HG03520 (cell line): ENCODE data around the gene APOL2.
A peak's percentile ranks its signal among the peaks of the same experiment; 100 is the strongest.
"Not testable (repeated sequence)": the region's sequence is repeated elsewhere in the genome, so short reads cannot be mapped to it uniquely, and the experiment has no call there.

Experiments
- ATAC-seq: cut with Tn5 transposase; IDR thresholded peaks from one replicate; pipeline ENCODE4 v1.9.1; 2021; ENCODE audit warnings: mild to moderate bottlenecking, moderate library complexity; ENCODE audit not compliant: unreplicated experiment

APOL2 gene, protein sequence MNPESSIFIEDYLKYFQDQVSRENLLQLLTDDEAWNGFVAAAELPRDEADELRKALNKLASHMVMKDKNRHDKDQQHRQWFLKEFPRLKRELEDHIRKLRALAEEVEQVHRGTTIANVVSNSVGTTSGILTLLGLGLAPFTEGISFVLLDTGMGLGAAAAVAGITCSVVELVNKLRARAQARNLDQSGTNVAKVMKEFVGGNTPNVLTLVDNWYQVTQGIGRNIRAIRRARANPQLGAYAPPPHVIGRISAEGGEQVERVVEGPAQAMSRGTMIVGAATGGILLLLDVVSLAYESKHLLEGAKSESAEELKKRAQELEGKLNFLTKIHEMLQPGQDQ

DNA sequence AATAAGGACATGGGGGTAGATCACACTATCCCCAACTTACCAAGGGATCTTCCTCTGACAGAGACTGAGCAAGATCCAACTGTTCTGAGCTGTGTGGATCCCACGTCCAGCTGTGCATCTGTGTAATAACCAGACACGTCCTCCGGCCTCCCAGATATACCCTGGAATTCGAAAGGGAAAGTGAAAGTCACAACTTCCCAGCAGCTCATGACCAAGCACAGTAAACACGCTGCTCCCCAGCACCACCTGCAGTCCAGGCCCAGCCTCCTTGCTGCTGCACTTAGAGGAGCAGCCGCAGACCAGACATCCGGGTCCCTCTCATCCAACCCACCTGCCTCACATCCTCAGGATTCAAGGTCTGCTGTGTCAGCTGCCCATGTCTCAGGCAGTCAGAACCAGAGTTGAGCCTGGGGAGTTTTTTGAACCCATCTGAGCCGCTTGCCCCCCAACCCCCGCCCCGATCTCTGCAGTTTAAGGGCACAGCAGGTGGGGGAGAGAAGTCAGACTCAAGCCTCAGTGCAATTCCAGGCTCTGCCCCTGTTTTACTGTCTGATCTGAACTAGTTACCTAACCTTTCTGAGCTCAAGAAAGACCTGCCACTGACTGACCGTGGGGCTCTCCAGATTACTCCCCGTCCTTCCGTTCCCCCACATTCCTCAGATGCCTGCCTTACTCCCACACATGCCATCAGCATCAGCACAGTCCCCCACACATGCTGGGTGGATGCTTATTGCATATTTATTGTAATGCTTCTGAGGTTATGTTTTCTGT is at the start of gene APOL2:
TSS of gene APOL2 (minus strand) at position 127 of the 771 bp plus-strand sequence. CDS start 6,365 bp downstream, outside the sequence.
- peak; percentile 92 for ATAC-seq

DNA sequence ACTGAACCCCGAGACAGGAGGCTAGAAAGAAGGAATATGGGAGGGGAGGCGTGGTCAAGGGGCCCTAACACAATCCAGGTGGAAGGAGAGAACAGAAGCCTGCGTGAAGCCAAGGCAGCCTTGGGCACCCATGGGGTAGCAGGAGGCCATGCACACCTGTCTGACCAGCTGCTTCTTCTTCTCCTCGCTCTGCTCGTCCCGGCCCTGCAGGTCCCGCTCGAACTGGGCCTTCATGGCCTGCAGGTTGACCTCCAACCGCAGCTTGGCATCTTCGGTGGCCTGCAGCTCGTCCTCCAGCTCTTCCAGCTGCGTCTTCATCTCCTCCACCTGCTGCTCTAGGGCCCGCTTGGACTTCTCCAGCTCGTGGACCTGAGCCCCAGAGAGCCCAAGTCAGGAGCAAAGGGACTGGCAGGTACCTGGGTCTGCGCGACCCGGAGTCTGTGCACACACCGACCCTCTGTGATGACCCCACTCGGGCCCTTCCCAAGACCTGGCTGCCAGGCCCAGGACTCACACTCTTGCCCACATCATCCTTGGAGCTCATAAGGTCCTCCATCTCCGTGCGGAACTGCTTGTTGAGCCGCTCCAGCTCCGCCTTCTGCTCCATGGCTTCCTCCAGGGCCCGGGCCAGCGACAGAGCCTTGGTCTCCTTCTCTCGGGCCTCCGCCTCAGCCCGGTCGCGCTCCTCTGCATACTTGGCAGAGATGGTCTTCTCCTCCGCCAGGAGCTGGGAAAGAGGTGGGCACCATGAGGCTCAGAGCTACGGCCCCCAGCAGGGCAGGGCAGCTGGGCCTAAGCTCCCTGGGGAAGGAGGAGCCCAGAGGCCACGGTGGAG is 49.5 kb upstream of the APOL2 start:
- no peak for ATAC-seq

DNA sequence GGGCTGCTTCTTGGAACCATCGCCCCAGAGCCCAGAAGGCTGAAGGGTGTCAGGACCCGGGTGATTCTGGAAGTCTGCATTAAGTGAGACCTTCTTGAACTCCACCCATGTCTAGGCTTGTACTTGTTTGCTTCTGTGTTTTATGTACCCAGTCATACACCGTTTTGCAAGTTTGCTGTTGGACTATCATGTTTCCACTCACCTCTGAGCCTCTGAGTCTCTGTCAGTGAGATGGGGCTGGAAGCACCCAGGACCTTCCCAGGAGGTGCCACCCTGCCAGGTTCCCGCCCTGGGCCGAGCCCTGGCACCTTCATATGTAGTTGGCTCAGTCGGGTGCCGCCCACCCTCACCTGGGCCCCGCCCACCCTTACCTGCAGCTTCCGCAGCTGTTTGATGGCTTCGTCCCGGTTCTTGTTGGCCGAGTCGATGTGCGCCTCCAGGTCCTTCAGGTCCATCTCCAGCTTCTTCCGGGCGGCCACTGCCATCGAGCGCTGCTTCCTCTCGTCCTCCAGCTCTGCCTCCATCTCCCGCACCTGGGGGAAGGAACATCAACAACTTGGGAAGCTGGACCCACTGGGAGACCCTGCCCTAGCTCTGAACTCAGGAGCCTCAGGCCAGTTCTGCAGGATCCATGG is 48.7 kb upstream of the APOL2 start:
- no peak for ATAC-seq

DNA sequence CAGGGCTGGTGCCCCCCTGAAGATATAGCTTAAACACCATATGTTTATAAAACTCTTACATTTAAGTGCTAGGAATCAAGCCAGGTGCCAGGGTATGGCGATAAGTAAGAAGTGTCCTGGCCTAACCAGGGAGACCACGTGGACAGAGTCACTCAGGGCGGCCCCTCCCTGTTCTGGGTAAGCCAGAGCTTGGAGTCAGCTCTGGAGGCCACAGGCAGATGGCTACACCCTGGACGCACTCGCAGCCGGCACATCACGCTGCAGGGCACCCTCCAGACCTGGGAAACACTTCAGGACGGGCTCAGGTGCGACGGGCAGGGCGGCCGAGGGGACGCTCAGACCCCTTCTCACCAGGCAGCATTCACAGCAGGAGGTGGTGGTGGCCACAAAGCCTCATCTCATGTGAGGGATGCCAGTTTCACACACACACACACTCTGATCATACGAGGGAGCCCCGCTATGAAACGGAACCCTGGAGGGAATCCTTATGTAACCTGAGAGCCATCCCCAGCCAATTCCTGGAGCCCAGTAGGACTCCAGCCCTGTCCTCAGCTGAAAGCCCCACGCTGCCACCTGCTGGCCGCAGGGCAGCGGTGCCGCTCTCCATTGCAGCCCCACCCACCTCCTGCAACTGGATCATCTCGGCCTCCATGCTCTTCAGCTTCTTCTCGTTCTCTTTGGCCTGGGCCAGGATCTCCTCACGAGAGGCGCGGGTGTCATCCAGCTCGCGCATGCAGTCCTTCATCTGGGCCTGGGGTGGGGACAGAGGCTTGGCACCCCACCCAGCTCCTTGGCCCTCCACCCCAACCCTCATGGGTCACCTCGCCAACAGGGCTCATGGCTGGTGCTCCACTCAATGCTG is 47.0 kb upstream of the APOL2 start:
- ATAC-seq: no peak

DNA sequence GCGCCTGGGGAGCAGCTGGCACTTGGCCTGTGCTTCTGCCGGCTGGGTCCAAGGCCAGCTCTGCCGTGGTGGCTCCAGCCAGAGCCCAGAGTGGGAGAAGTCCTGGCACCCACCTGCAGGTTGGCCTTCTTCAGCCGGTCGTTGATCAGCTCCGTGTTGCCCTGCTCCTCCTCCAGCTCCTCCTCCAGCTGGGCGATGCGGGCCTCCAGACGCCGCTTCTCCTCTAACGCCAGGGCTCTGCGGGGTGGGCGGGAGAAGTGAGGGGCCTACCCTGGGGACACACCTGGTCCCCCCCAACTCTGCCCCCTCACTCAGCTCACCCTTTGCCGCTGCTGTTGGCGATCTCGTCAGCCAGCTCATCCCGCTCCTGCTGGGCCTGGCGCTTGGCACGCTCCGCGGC is 46.2 kb upstream of the APOL2 start:
- ATAC-seq: no peak

DNA sequence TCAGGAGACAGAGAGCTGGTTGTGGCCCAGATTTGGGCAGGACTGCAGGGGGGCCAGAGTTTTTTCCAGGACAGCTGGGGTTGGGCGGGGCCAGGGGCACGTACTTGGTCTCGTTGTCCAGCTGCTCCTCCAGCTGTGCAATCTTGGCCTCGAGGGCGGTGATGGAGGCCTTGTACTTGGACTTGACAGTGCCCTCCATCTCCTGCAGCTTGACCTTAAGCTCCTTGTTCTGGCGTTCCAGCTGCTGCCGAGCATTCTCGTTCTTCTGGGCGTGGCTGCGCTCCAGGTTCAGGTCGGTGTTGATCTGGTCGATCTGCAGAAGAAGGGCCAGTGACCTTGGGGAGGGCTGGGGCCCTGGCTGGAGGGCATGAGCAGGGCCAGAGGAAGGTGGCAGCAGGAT is 45.7 kb upstream of the APOL2 start:
- ATAC-seq: no peak

DNA sequence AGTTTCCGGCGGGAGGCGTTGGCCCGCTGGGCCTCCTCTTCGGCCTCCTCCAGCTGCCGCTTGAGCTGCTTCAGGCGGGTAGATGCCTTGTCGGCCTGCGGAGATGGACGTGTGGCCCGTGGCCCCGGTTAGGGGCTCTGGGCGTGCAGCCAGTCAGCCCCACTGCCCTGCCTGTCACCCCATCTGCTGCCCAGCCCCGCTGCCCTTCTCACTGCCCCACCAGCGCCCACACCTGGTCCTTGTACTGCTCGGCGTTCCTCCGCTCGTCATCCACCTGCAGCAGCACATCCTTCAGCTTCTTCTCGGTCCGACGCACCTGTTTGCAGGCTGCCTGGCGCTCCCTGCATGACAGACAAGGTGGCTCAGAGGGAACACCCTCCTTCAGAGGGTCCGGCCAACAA is 44.8 kb upstream of the APOL2 start:
- no peak for ATAC-seq

DNA sequence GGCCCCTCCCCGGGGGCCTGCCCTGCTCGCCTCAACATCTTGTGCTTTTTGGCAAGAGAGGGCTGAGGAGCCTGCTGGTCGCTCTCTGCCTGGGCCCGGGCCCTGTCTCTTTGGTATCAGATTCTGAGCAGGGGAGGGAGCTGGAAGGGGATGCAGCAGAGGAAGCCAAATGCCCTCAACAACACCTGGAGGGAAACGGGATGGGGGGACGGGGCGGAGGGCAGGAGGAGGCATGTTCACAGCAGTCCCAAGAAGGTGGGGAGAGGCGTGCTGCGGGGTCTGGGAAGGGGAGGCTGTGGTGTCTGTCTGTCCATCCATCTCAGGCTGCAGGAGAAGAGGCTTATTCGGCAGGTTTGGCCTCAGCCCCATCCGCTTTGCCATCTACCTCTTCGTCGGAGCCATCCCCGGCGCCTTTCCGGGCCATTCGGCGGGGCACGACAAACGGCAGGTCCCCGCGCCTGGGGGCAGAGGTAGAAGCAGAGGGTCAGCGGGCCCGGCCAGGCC is 43.1 kb upstream of the APOL2 start:
- ATAC-seq: no peak

DNA sequence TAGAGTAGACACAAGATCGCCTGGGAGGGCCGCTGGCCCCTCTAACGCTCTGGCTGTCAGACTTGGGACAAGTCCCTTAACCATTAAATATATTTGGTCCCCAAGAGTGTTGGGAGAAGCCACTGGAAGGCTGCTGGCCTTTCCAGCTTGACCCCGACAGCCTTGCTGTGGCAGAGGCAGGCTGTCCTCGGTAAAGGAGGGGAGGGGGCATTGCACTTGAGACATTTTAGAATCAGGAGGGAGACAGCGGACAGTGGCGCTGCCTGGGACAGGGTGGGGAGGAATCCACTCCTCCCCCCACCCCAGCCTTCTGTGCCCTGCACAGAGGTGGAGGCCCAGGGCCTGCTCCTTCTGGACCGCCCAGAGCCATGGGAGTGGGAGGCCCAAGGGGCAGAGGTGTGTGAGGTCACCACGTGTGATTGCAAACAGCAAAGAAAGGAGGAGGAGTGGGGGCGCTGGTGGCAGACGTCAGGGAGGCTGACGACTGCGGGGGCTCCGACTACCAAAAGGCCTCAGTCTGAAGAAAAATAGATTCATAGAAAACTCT is 42.5 kb upstream of the APOL2 start:
- no peak for ATAC-seq

DNA sequence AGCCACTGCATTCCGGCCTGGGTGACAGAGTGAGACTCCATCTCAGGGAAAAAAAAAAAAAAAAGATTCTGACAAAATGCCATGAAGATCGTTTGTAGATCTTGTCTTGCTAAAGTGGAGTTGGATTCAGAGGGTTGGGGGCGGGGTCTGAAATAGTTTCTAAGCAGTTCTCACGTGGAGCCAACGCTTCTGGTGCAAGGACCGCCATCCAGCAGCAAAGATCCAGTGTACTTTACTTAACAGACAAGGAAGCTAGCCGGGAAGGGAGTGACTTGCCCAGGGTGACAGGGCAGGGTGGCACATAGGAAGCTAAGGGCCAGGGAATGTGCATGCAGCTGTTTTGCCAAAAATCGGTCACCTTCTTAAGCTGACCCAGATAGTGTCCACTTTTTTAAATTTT is 41.1 kb upstream of the APOL2 start:
- ATAC-seq: no peak

DNA sequence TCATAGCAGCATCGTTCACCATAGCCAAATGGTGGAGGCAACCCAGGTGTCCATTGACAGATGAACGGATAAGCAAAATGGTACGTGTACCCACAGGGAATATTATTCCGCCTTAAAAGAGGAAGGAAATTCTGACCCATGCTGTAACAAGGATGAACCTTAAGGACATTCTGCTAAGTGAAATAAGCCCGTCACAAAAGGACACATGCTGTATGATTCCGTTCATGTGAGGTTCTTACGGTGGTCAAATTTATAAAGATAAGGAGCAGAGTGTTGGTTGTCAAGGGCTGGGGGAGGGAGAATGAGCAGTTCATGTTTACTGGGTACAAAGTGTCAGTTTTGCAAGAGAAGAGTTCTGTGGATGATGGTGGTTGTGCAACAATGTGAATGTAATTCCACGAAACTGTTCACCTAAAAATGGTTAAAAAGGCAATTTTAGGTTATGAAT is 39.9 kb upstream of the APOL2 start:
- ATAC-seq: no peak

DNA sequence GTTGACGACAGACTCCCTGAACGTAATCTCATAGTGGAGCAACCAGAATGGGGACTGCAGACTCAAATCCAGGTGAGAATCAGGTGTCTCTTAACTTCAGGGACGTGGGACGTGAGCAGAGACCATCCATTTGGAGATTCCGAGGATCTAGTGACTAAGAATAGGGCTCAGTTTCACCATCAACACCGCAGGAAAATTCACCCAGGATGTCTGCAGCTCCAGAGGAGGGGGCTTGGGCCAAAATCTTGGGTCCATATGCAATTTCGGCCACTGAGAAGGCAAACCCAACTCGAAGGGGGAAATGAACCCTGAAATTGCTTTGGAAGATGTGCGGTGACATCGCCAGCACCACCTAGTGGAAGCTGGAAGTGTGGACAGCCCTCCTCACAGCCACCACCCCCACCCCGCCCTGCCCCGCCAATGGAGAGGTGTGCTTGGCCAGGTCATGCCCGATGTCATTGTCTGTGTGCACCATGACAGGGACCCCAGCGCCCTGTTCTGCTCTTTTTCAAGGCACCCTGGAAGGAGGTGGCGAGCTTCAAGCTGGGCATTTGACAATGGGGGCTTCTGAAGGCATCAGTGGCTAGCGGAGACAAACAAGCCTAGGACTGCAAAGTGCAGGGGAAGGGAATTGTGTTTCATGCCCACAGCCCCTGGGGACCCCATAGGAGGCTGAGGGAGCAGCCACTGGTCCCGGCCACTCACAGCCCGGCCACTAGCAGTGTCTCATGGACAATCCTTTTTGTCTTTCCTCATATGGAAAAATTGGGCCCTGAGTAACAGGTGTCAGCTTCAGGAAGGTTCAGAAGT is 38.4 kb upstream of the APOL2 start:
- no peak for ATAC-seq

DNA sequence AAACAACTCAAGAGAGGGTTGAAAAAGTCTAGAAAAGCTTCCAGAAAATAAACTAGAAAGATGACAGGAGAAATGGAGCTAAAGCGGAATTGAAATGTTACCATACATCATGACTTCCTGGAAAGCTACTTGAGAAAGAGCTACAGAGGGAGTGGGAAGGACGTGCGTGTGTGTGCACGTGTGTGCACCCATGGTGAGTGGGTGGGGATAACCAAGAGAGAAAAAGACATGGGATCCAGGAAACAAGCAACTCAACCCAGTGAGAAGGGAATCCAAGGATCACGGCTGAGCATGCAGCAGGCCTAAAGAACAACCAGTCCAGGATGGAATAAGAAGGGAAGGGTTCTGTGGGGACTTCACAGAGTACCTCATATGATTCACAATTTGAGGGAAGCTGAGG is 35.2 kb upstream of the APOL2 start:
- ATAC-seq: no peak

DNA sequence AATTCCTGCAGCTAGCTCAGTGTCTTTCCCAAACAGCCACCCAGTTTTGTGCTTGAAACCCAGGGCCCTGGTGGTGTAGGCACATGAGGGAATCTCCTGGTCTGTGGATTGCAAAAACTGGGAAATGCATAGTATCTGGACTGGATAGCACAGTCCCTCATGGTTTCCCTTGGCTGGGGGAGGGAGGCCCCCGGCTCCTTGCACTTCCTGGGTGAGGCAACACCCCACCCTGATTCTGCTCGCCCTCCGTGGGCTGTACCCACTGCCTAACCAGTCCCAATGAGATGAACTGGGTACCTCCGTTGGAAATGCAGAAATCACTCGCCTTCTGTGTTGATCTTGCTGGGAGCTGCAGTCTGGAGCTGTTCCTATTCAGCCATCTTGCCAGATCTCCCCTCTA is 32.6 kb upstream of the APOL2 start:
- not testable (repeated sequence) for ATAC-seq

DNA sequence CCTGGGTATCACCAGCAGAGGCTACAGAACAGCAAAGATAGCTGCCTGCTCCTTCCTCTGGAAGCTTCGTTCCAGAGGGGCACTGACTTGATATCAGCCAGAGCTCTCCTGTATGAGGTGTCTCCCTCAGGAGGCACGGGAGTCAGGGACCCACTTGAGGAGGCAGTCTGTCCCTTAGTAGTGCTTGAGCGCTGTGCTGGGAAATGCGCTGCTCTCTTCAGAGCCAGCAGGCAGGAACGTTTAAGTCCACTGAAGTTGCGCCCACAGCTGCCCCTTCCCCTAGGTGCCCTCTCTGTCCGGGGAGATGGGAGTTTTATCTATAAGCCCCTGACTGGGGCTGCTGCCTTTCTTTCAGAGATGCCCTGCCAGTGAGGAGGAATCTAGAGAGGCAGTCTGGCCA is 31.9 kb upstream of the APOL2 start:
- ATAC-seq: not testable (repeated sequence)

DNA sequence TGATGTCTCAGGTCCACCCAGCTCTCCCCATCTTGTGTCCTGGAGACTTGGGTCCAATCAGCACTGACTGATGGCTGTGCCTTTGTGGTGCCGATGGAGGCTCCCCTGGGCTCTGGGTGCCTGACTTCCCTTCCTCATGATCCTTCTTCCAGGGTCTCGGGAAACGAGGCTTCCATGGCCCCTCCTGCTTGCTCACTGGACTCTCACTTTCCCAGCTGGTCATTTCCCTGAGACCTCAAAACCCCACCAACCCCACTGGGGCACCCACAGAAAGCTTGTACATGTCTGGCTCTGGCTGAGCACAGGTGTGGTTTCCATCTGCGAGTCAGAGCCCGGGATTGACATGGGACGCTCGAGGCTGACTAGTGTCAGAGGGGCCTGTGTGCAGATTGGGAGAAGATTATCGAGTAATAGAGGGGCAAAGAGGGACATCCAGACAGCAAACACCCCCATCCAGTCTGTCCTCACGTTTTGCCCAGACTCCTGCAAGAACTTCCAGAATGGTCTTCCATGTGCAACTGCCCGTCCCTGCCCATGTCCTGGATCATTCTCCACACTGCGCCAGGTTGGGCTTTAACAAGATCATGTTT is 28.7 kb upstream of the APOL2 start:
- ATAC-seq: no peak

DNA sequence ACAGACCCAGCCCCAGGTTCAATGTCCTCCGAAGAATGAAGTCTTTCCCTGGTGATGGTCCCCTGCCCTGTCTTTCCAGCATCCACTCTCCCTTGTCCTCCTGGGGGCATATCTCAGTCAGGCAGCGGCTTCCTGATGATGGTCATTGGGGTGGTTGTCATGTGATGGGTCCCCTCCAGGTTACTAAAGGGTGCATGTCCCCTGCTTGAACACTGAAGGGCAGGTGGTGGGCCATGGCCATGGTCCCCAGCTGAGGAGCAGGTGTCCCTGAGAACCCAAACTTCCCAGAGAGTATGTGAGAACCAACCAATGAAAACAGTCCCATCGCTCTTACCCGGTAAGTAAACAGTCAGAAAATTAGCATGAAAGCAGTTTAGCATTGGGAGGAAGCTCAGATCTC is 27.7 kb upstream of the APOL2 start:
- no peak for ATAC-seq
